HEK293T (cell line): ENCODE measurements around the gene YY1AP1.

ENCODE experiments used
- ARNT ChIP-seq: fragments of 450-650 bp; IDR thresholded peaks from 2 replicates; pipeline ENCODE4 v1.6.1; 2017; ENCODE audit warnings: mild to moderate bottlenecking
- BHLHE40 ChIP-seq: fragments of 450-650 bp; IDR thresholded peaks from 2 replicates; pipeline ENCODE4 v1.6.1; 2016; ENCODE audit warnings: mild to moderate bottlenecking, moderate library complexity, borderline replicate concordance
- ELF4 ChIP-seq: fragments of 450-650 bp; IDR thresholded peaks from 2 replicates; pipeline ENCODE4 v1.6.1; 2017; ENCODE audit warnings: antibody characterized with exemption
- FOXA1 ChIP-seq: fragments of 450-650 bp; IDR thresholded peaks from 2 replicates; pipeline ENCODE4 v1.6.1; 2016; ENCODE audit warnings: mild to moderate bottlenecking
- FOXK2 ChIP-seq: fragments of 450-650 bp; IDR thresholded peaks from 2 replicates; pipeline ENCODE4 v1.6.1; 2016; ENCODE audit warnings: mild to moderate bottlenecking
- FOXM1 ChIP-seq: fragments of 450-650 bp; IDR thresholded peaks from 2 replicates; pipeline ENCODE4 v1.6.1; 2017; ENCODE audit warnings: mild to moderate bottlenecking, borderline replicate concordance
- HDGF ChIP-seq: fragments of 450-650 bp; IDR thresholded peaks from 2 replicates; pipeline ENCODE4 v1.6.1; 2017; ENCODE audit warnings: antibody characterized with exemption, borderline replicate concordance
- L3MBTL2 ChIP-seq: fragments of 450-650 bp; conservative IDR thresholded peaks from 2 replicates; pipeline ENCODE4 v1.6.1; 2016; ENCODE audit warnings: mild to moderate bottlenecking
- LEF1 ChIP-seq: fragments of 450-650 bp; IDR thresholded peaks from 2 replicates; pipeline ENCODE4 v1.6.1; 2017; ENCODE audit warnings: mild to moderate bottlenecking, borderline replicate concordance
- SP1 ChIP-seq: fragments of 450-650 bp; IDR thresholded peaks from 2 replicates; pipeline ENCODE4 v1.6.1; 2017
- SUZ12 ChIP-seq: fragments of 450-650 bp; IDR thresholded peaks from 2 replicates; pipeline ENCODE4 v1.6.1; 2016; ENCODE audit warnings: mild to moderate bottlenecking
- TARDBP ChIP-seq: fragments of 450-650 bp; IDR thresholded peaks from 2 replicates; pipeline ENCODE4 v1.6.1; 2016
- ZNF384 ChIP-seq: fragments of 450-650 bp; IDR thresholded peaks from 2 replicates; pipeline ENCODE4 v1.6.1; 2016
- TF ChIP-seq, protein P1 (sequence below): fragments of 450-650 bp; IDR thresholded peaks from 2 replicates; pipeline ENCODE4 v1.6.1; 2016

DNA sequence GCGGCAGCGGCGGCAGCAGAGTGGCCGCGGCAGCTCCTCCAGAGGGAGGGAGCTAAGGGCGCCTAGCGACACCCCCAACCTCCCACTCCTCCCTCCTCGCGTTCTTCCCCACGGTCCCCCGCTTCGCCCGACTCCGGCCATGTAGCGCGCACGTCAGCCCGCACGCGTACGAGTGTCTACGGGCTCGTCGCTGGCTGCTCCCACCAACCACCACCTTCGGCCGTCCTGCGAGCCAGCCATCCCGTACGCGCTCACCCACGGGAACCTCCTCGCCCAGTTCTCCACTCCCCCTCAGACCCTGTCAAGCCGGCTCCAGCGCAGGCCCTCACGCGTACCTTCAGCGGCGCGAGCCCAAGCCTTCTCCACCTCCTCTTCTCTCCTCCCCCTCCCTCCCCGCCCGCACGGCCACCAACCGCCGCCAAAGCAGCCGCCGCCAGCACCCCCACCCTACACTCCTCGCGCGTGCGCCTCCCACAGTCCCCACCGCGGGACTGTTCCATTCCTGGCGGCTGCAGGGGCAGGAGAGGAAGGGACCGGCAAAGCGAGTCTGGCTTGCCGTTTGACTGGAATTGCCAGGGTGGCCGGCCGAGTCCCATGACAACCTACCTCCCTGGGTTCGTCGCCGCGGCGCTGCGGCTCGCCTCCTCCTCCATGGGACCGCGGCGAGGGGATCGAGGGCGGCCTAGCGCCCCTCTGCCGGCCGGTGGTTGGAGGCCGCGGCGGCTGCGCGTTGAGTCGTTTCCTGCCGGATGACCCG, at the start of gene YY1AP1:
- TF ChIP-seq ZNF384 (no peak), SUZ12 (no peak), HDGF (no peak), ELF4 (peak; percentile 69), FOXM1 (peak; percentile 92), FOXK2 (no peak), SP1 (no peak; the same call in 1 of the 2 replicates), FOXA1 (no peak), TARDBP (peak; percentile 76), ARNT (no peak), BHLHE40 (peak; percentile 99), L3MBTL2 (no peak), LEF1 (0 out of 2 replicates have a peak, but pooled peaks have one; percentile 80)
- TF ChIP-seq, protein P1, sequence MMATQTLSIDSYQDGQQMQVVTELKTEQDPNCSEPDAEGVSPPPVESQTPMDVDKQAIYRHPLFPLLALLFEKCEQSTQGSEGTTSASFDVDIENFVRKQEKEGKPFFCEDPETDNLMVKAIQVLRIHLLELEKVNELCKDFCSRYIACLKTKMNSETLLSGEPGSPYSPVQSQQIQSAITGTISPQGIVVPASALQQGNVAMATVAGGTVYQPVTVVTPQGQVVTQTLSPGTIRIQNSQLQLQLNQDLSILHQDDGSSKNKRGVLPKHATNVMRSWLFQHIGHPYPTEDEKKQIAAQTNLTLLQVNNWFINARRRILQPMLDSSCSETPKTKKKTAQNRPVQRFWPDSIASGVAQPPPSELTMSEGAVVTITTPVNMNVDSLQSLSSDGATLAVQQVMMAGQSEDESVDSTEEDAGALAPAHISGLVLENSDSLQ, result no peak
